HUES48 (cell line): ENCODE results near the gene RIMBP2.

ENCODE experiments used
- H3K27ac ChIP-seq: one replicate; pipeline ENCODE4 v1.7.0; 2013; ENCODE audit warnings: low read depth, low read length, inconsistent platforms
- H3K27me3 ChIP-seq: 2 replicates; pipeline ENCODE4 v1.6.1; 2013; ENCODE audit warnings: mild to moderate bottlenecking, low read length; ENCODE audit not compliant: control insufficient read depth, insufficient read depth
- H3K36me3 ChIP-seq: 2 replicates; pipeline ENCODE4 v1.6.1; 2013; ENCODE audit warnings: low read length; ENCODE audit not compliant: control insufficient read depth, insufficient read depth
- H3K4me1 ChIP-seq: 2 replicates; pipeline ENCODE4 v1.6.1; 2013; ENCODE audit warnings: mild to moderate bottlenecking, low read length; ENCODE audit not compliant: control insufficient read depth, insufficient read depth
- H3K4me3 ChIP-seq: 2 replicates; pipeline ENCODE4 v1.5.1; 2013; ENCODE audit warnings: mild to moderate bottlenecking, low read depth, low read length
- H3K9ac ChIP-seq: 2 replicates; pipeline ENCODE4 v1.6.1; 2013; ENCODE audit warnings: mild to moderate bottlenecking, low read depth, low read length, moderate library complexity
- H3K9me3 ChIP-seq: 2 replicates; pipeline ENCODE4 v1.6.1; 2013; ENCODE audit warnings: low read length; ENCODE audit not compliant: control insufficient read depth, insufficient read depth

RIMBP2 gene

GRCh38 chr12:130374083-130374482 lies 342.0 kb downstream of the RIMBP2 start:
- Histone ChIP-seq H3K9ac (no peak overlapping the region), H3K27me3 (0 out of 2 replicates have a peak, but pooled peaks cover 4% of the 10 kb centered on the region), H3K9me3 (no peaks in the 10 kb centered on the region), H3K36me3 (no peaks in the 10 kb centered on the region), H3K27ac (no peak overlapping the region), H3K4me3 (no peak overlapping the region), H3K4me1 (peaks cover 8% of the 10 kb centered on the region)

- Histone ChIP-seq H3K27ac (no peak overlapping the region), H3K4me1 (peaks cover 8% of the 10 kb centered on the region), H3K36me3 (no peaks in the 10 kb centered on the region), H3K9me3 (no peaks in the 10 kb centered on the region), H3K9ac (no peak overlapping the region), H3K4me3 (no peak overlapping the region), H3K27me3 (no peaks in the 10 kb centered on the region)
Observed at GRCh38 chr12:130372936-130373335, 343.2 kb downstream of the RIMBP2 start.

- Histone ChIP-seq H3K27me3 (no peaks in the 10 kb centered on the region), H3K4me3 (no peak overlapping the region), H3K9me3 (no peaks in the 10 kb centered on the region)
Observed at GRCh38 chr12:130371296-130371695, 344.8 kb downstream of the RIMBP2 start.

GRCh38 chr12:130369816-130370215 lies 346.3 kb downstream of the RIMBP2 start:
- Histone ChIP-seq H3K36me3 (no peaks in the 10 kb centered on the region), H3K27ac (no peak overlapping the region), H3K4me1 (peaks cover 8% of the 10 kb centered on the region), H3K27me3 (no peaks in the 10 kb centered on the region), H3K9ac (no peak overlapping the region), H3K9me3 (no peaks in the 10 kb centered on the region), H3K4me3 (no peak overlapping the region)

More at GRCh38 chr12:130371296-130371695, 344.8 kb downstream of the RIMBP2 start:
- H3K36me3 ChIP-seq: no peaks in the 10 kb centered on the region
- no peak overlapping the region for H3K9ac ChIP-seq
- H3K4me1 ChIP-seq: peaks cover 8% of the 10 kb centered on the region
- no peak overlapping the region for H3K27ac ChIP-seq

GRCh38 chr12:130367523-130367922 lies 348.6 kb downstream of the RIMBP2 start:
- no peak overlapping the region for H3K27ac ChIP-seq
- H3K9ac ChIP-seq: no peak overlapping the region
- peaks cover 8% of the 10 kb centered on the region for H3K4me1 ChIP-seq
- no peaks in the 10 kb centered on the region for H3K27me3 ChIP-seq
- H3K36me3 ChIP-seq: no peaks in the 10 kb centered on the region
- no peaks in the 10 kb centered on the region for H3K9me3 ChIP-seq
- H3K4me3 ChIP-seq: no peak overlapping the region

- H3K4me3 ChIP-seq: no peak overlapping the region
- no peaks in the 10 kb centered on the region for H3K36me3 ChIP-seq
- H3K9me3 ChIP-seq: no peaks in the 10 kb centered on the region
- no peak overlapping the region for H3K9ac ChIP-seq
- no peak overlapping the region for H3K27ac ChIP-seq
- no peaks in the 10 kb centered on the region for H3K27me3 ChIP-seq
- H3K4me1 ChIP-seq: peaks cover 8% of the 10 kb centered on the region
Observed at GRCh38 chr12:130367003-130367402, 349.1 kb downstream of the RIMBP2 start.

- Histone ChIP-seq H3K36me3 (no peaks in the 10 kb centered on the region), H3K9me3 (no peaks in the 10 kb centered on the region), H3K27ac (no peak overlapping the region), H3K27me3 (no peaks in the 10 kb centered on the region), H3K9ac (no peak overlapping the region), H3K4me3 (no peak overlapping the region), H3K4me1 (peaks cover 5% of the 10 kb centered on the region)
Observed at GRCh38 chr12:130366159-130366558, 349.9 kb downstream of the RIMBP2 start.

GRCh38 chr12:130364578-130364977 lies 351.5 kb downstream of the RIMBP2 start:
- H3K27ac ChIP-seq: no peak overlapping the region
- no peak overlapping the region for H3K4me3 ChIP-seq
- H3K36me3 ChIP-seq: no peaks in the 10 kb centered on the region
- H3K9ac ChIP-seq: no peak overlapping the region
- H3K9me3 ChIP-seq: no peaks in the 10 kb centered on the region
- no peaks in the 10 kb centered on the region for H3K4me1 ChIP-seq
- H3K27me3 ChIP-seq: no peaks in the 10 kb centered on the region

- no peak overlapping the region for H3K9ac ChIP-seq
- no peak overlapping the region for H3K4me3 ChIP-seq
- H3K4me1 ChIP-seq: no peaks in the 10 kb centered on the region
- no peaks in the 10 kb centered on the region for H3K36me3 ChIP-seq
- no peaks in the 10 kb centered on the region for H3K27me3 ChIP-seq
- no peaks in the 10 kb centered on the region for H3K9me3 ChIP-seq
- H3K27ac ChIP-seq: no peak overlapping the region
Observed at GRCh38 chr12:130362060-130362459, 354.0 kb downstream of the RIMBP2 start.

GRCh38 chr12:130357729-130358330 lies 358.3 kb downstream of the RIMBP2 start:
- Histone ChIP-seq H3K27ac (no peak overlapping the region), H3K4me3 (no peak overlapping the region), H3K27me3 (no peaks in the 10 kb centered on the region), H3K4me1 (no peaks in the 10 kb centered on the region), H3K36me3 (no peaks in the 10 kb centered on the region), H3K9me3 (no peaks in the 10 kb centered on the region), H3K9ac (no peak overlapping the region)

- no peak overlapping the region for H3K9ac ChIP-seq
- H3K4me3 ChIP-seq: no peak overlapping the region
- no peak overlapping the region for H3K27ac ChIP-seq
- no peaks in the 10 kb centered on the region for H3K9me3 ChIP-seq
- H3K4me1 ChIP-seq: no peaks in the 10 kb centered on the region
- no peaks in the 10 kb centered on the region for H3K27me3 ChIP-seq
- H3K36me3 ChIP-seq: no peaks in the 10 kb centered on the region
Observed at GRCh38 chr12:130357241-130357640, 358.9 kb downstream of the RIMBP2 start.
